NCI-H524 treated with DMSO at 0.1 percent for 48 hours (cell line): ENCODE data around the gene TDRD12.
"Not testable (repeated sequence)": the region's sequence is repeated elsewhere in the genome, so short reads cannot be mapped to it uniquely, and the experiment has no call there.

Experiments
- DNase-seq: peaks from one replicate; lab custom pipeline; 2025; lab: John Stamatoyannopoulos, UW

Gene TDRD12

GRCh38 chr19:32831611-32832010, 112.0 kb downstream of the TDRD12 start:
- DNase-seq: no peak

DNA sequence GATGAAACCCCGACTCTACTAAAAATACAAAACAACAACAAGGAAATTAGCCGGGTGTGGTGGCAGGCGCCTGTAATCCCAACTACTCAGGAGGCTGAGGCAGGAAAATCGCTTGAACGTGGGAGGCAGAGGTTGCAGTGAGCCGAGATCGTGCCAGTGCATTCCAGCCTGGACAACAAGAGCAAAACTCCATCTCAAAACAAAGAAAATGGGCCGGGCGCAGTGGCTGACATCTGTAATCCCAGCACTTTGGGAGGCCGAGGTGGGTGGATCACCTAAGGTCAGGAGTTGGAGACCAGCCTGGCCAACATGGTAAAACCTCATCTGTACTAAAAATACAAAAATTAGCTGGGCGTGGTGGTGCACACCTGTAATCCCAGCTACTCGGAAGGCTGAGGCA, 112.5 kb downstream of the TDRD12 start:
- DNase-seq: not testable (repeated sequence)

DNA sequence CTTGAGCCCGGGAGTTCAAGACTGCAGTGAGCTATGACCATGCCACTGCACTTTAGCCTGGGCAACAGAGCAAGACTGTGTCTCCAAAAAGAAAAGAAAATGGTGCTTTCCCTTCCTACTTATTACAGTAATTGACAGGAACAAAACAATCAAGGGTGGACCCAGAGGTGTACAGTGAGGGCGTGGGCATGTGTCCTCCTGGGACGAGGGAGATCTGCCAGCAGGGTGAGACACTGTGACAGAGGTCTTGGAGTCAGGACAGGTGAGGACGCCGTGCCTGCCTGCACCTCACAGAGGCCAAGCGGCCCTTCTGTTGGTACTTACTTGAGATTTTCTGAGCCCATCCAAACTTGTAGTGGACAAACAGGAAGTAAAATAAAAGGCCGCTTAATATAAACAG, 113.3 kb downstream of the TDRD12 start:
- not testable (repeated sequence) for DNase-seq

DNA sequence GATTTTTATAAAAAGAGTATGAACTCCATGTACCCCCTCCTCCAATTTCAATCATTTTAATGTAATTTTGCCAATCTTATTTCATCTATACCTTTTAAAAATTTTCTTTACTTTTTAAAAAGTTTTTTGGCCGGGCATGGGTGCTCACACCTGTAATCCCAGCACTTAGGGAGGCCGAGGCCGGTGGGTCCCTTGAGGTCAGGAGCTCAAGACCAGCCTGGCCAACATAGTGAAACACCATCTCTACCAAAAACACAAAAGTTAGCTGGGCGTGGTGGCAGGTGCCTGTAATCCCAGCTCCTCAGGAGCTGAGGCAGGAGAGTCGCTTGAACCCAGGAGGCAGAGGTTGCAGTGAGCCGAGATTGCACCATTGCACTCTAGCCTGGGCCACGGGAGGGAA, 113.8 kb downstream of the TDRD12 start:
- DNase-seq: not testable (repeated sequence)

- DNase-seq: no peak
Measured at GRCh38 chr19:32837531-32837930, 118.0 kb downstream of the TDRD12 start.

- DNase-seq: no peak
Measured at GRCh38 chr19:32842061-32842460, 122.5 kb downstream of the TDRD12 start.

- no peak for DNase-seq
Measured at GRCh38 chr19:32843716-32844245, 124.2 kb downstream of the TDRD12 start.

DNA sequence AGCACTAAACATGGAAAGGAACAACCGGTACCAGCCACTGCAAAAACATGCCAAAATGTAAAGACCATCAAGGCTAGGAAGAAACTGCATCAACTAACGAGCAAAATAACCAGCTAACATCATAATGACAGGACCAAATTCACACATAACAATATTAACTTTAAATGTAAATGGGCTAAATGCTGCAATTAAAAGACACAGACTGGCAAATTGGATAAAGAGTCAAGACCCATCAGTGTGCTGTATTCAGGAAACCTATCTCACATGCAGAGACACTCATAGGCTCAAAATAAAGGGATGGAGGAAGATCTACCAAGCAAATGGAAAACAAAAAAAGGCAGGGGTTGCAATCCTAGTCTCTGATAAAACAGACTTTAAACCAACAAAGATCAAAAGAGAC, 128.5 kb downstream of the TDRD12 start:
- DNase-seq: not testable (repeated sequence)

DNA sequence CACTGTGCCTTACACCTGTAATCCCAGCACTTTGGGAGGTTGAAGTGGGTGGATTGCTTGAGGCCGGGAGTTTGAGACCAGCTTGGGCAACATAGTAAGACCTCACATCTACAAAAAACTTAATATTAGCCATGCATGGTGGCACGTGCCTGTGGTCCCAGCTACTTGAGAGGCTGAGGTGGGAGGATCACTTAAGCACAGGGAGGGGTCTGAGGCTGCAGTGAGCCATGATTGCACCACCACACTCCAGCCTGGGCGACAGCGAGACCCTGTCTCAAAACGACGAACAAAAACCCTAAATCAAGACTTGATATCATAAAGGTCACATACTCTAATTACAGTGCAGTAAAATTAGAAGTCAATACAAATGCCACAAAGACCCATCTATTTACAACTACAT, 132.6 kb downstream of the TDRD12 start:
- no peak for DNase-seq

GRCh38 chr19:32856818-32857217, 137.3 kb downstream of the TDRD12 start:
- not testable (repeated sequence) for DNase-seq

DNA sequence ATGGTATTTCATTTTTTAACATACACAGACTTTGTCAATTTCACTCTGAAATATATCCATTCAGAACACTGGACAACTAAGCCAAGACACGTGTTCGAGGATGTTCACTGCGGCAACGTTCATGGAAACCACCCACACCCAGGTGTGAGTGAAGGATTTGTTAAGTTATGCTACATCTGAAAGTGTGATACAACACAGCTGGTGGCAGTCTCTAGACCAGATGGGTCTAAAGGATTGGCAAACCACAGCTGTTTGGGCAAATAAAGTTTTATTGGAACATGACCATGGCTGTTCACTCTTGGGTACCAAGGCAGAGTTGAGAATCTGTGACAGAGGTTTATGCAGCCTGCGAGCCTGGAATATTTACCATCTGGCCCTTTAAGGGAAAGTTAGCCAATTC, 138.0 kb downstream of the TDRD12 start:
- no peak for DNase-seq

GRCh38 chr19:32858155-32858554, 138.6 kb downstream of the TDRD12 start:
- no peak for DNase-seq

GRCh38 chr19:32858559-32858958, 139.0 kb downstream of the TDRD12 start:
- no peak for DNase-seq

GRCh38 chr19:32859591-32859990, 140.0 kb downstream of the TDRD12 start:
- no peak for DNase-seq

GRCh38 chr19:32861596-32861995, 142.0 kb downstream of the TDRD12 start:
- DNase-seq: no peak

DNA sequence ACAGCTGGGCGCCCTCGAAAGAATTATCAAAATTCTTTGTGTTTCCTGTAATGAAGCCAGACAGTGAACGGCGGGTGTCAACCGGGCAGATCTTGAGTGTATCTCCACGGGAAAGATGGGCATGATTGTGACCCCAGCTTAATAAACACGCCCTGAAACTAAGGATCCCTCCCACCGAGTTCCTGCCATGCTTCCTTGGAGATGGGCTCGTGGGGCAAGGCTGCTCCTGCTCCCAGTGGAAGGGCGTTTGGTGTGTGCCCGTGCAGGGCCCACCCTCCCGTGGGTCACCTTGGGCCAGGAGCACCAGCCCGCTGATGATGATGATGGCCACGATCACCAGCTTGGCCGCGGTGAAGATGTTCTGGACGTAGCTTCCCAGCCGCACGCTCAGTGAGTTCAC, 142.6 kb downstream of the TDRD12 start:
- no peak for DNase-seq

DNA sequence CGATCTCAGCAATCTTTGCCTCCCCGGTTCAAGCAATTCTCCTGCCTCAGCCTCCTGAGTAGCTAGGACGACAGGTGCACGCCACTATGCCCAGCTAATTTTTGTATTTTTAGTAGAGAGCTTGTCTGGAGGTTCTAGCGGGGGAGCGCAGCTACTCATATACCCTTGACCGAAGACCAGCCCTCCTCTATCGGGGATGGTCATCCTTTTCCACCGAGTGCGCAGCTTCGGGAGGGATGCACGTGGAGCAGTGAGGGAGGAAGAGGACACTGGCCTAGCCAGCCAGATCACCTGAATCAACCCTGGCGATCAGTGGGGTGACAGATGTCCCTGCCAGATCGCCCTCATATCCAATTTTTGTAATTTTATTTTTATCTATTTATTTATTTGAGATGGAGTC, 143.2 kb downstream of the TDRD12 start:
- DNase-seq: no peak

DNA sequence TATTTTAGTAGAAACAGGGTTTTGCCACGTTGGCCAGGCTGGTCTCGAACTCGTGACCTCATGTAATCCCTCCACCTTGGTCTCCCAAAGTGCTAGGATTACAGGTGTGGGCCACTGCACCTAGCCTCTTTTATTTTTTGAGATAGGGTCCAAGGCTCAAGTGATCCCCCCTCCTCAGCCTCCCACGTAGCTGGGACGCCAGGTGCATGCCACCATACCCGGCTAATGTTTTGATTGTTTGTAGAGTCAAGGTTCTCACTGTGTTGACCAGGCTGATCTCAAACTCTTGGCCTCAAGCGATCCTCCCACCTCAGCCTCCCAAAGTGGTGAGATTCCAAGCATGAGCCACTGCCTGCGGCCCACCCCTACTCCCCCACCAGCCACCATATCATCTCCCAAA, 143.7 kb downstream of the TDRD12 start:
- no peak for DNase-seq

GRCh38 chr19:32863841-32864240, 144.3 kb downstream of the TDRD12 start:
- no peak for DNase-seq

- no peak for DNase-seq
Measured at GRCh38 chr19:32864318-32865007, 144.9 kb downstream of the TDRD12 start.

GRCh38 chr19:32865326-32865725, 145.8 kb downstream of the TDRD12 start:
- DNase-seq: peak; percentile 26

DNA sequence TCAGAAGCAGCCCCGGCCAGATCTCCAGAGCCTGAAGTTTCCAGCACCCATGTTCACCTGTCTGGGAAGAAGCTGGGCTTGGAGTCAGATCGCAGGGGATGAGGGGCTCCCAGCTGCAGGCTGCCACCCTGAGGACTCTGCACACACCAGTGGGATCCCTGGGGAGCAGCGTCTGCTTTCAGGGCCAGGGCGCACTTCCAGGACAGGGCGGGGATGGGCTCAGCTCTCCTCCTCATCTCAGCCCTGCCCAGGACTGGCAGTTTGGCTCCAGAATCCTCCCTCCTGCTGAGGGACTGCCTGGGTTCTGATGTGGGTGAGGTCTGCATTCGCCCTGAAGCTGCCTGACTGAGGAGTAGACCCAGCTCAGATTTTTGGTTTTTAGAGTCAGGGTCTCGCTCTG, 146.5 kb downstream of the TDRD12 start:
- no peak for DNase-seq

GRCh38 chr19:32866564-32867265, 147.1 kb downstream of the TDRD12 start:
- no peak for DNase-seq
